CD4-positive, CD25-positive, alpha-beta regulatory T cell (primary cell): Measurements from ENCODE around the gene FAM50A. TPM values are rescaled to one million over a fixed set of nuclear protein-coding genes. Genes with fewer than 3 reads are reported as not detected.
A peak's percentile ranks its signal among the peaks of the same experiment; 100 is the strongest.

ENCODE experiments used
- ATAC-seq, 2 donors: fragments of 150-1000 bp; cut with Tn5 transposase; one replicate each; pipeline ENCODE4 v1.10.0; 2021; ENCODE audit warnings: low read depth in 2 of 2, moderate number of reproducible peaks in 2 of 2, moderate library complexity in 1 of 2
- DNase-seq, 3 donors: peaks; one replicate each; pipeline versions ENCODE4 v3.0.0 to v3.0.0-alpha.2; 2012 to 2022; ENCODE audit warnings: mixed read lengths in 1 of 3
- H3K27ac ChIP-seq: one replicate; pipeline ENCODE4 v1.7.0; 2013; ENCODE audit warnings: mild to moderate bottlenecking, low read length; ENCODE audit not compliant: insufficient read depth, poor library complexity, severe bottlenecking
- H3K27me3 ChIP-seq: one replicate; pipeline ENCODE4 v1.7.0; 2013; ENCODE audit warnings: low read length; ENCODE audit not compliant: control insufficient read depth, insufficient read depth
- H3K36me3 ChIP-seq: one replicate; pipeline ENCODE4 v1.7.0; 2013; ENCODE audit warnings: mild to moderate bottlenecking, low read length, moderate library complexity; ENCODE audit not compliant: control insufficient read depth, insufficient read depth
- H3K4me1 ChIP-seq: 2 replicates; pipeline ENCODE4 v1.7.0; 2013; ENCODE audit warnings: mild to moderate bottlenecking, low read length; ENCODE audit not compliant: insufficient read depth, control insufficient read depth, poor library complexity, severe bottlenecking
- H3K4me3 ChIP-seq: one replicate; pipeline ENCODE4 v1.7.0; 2013; ENCODE audit warnings: low read depth, mild to moderate bottlenecking, low read length, moderate library complexity
- H3K9me3 ChIP-seq, 2 experiments: 1 replicate in 1 of 2; 2 replicates in 1 of 2; pipeline ENCODE4 v1.7.0; 2013; ENCODE audit warnings: low read length in 2 of 2, mild to moderate bottlenecking in 1 of 2, moderate library complexity in 1 of 2; ENCODE audit not compliant: control insufficient read depth in 2 of 2
- H3K27ac Mint-ChIP-seq, 3 donors: one replicate each; pipeline ENCODE4 v1.8.0; 2020 to 2022; ENCODE audit warnings: mild to moderate bottlenecking in 3 of 3, mixed read lengths in 3 of 3, moderate library complexity in 2 of 3
- H3K27me3 Mint-ChIP-seq: one replicate; pipeline ENCODE4 v1.8.0; 2022; ENCODE audit warnings: mild to moderate bottlenecking, mixed read lengths
- H3K36me3 Mint-ChIP-seq: one replicate; pipeline ENCODE4 v1.8.0; 2020; ENCODE audit warnings: mixed read lengths
- H3K4me1 Mint-ChIP-seq, 4 donors: one replicate each; pipeline ENCODE4 v1.8.0; 2020 to 2022; ENCODE audit warnings: mixed read lengths in 4 of 4, mild to moderate bottlenecking in 1 of 4
- H3K4me3 Mint-ChIP-seq, 4 donors: one replicate each; pipeline ENCODE4 v1.8.0; 2020 to 2022; ENCODE audit warnings: mild to moderate bottlenecking in 4 of 4, mixed read lengths in 4 of 4, moderate library complexity in 3 of 4
- H3K9me3 Mint-ChIP-seq, 7 donors: one replicate each; pipeline ENCODE4 v1.8.0; 2020 to 2022; ENCODE audit warnings: mixed read lengths in 7 of 7, mild to moderate bottlenecking in 3 of 7, moderate library complexity in 2 of 7
- polyA plus RNA-seq, 4 donors: library from polyadenylated mRNA; unstranded; fragments of 300-500 nt; fragmentation: Illumina TruSeq; gene quantifications; one replicate each; pipeline ENCODE4 v1.2.3, GENCODE V29; 2021
- total RNA-seq: library from RNA; stranded (reverse); gene quantifications from one replicate; pipeline ENCODE4 v1.2.3, GENCODE V29; 2022

The FAM50A gene
- total and polyA plus RNA-seq, 5 donors from 2014 or later = 33.7 to 55.1 (median 39.5) TPM

GRCh38 chrX:154437971-154438893 lies 5.7 kb upstream of the FAM50A start:
- peak overlapping the region; percentile 55 to 93 (median 88) for H3K4me3 Mint-ChIP-seq
- peaks cover 44% of the 10 kb centered on the region for H3K4me1 ChIP-seq
- DNase-seq = no peak
- peaks cover 0 to 2% (median 0%) of the 10 kb centered on the region in 7 donors for H3K9me3 Mint-ChIP-seq
- peaks cover 18% of the 10 kb centered on the region for H3K36me3 ChIP-seq
- H3K36me3 Mint-ChIP-seq = peaks cover 7% of the 10 kb centered on the region
- H3K27me3 ChIP-seq = no peaks in the 10 kb centered on the region
- H3K4me3 ChIP-seq = peak overlapping the region; percentile 65
- peak overlapping the region; percentile 86 to 91 (median 86) for H3K27ac Mint-ChIP-seq
- no peaks in the 10 kb centered on the region for H3K27me3 Mint-ChIP-seq
- H3K9me3 ChIP-seq = no peaks in the 10 kb centered on the region
- H3K4me1 Mint-ChIP-seq = peaks cover 0 to 43% (median 12%) of the 10 kb centered on the region in 4 donors
- H3K27ac ChIP-seq = peak overlapping the region; percentile 33
- ATAC-seq = no peak

- Mint-ChIP-seq H3K36me3 (peaks cover 4% of the 10 kb centered on the region), H3K27ac (no peak overlapping the region), H3K27me3 (no peaks in the 10 kb centered on the region), H3K9me3 (peaks cover 0 to 2% (median 0%) of the 10 kb centered on the region in 7 donors), H3K4me3 (peak overlapping the region in 2 of 4 donors; percentile 43 to 61), H3K4me1 (peaks cover 0 to 48% (median 12%) of the 10 kb centered on the region in 4 donors)
- H3K4me3 ChIP-seq = no peak overlapping the region
- H3K36me3 ChIP-seq = peaks cover 17% of the 10 kb centered on the region
- no peak for ATAC-seq
- peaks cover 55% of the 10 kb centered on the region for H3K4me1 ChIP-seq
- no peak overlapping the region for H3K27ac ChIP-seq
- no peak for DNase-seq
- no peaks in the 10 kb centered on the region for H3K9me3 ChIP-seq
- no peaks in the 10 kb centered on the region for H3K27me3 ChIP-seq
These were observed 4.1 kb upstream of the FAM50A start for GRCh38 chrX:154439841-154440240.

GRCh38 chrX:154440623-154441357 lies 3.2 kb upstream of the FAM50A start:
- Mint-ChIP-seq H3K27me3 (no peaks in the 10 kb centered on the region), H3K4me1 (peaks cover 0 to 50% (median 12%) of the 10 kb centered on the region in 4 donors), H3K27ac (no peak overlapping the region), H3K36me3 (peaks cover 4% of the 10 kb centered on the region), H3K4me3 (peak overlapping the region in 3 of 4 donors; percentile 39 to 81 (median 61)), H3K9me3 (peaks cover 0 to 2% (median 0%) of the 10 kb centered on the region in 7 donors)
- H3K4me1 ChIP-seq = peaks cover 59% of the 10 kb centered on the region
- no peak overlapping the region for H3K4me3 ChIP-seq
- peak overlapping the region; percentile 47 for H3K27ac ChIP-seq
- ATAC-seq = no peak
- DNase-seq = no peak
- H3K9me3 ChIP-seq = no peaks in the 10 kb centered on the region
- no peaks in the 10 kb centered on the region for H3K27me3 ChIP-seq
- H3K36me3 ChIP-seq = peaks cover 12% of the 10 kb centered on the region

- Histone ChIP-seq H3K4me1 (peaks cover 55% of the 10 kb centered on the region), H3K36me3 (peaks cover 12% of the 10 kb centered on the region), H3K4me3 (no peak overlapping the region), H3K9me3 (no peaks in the 10 kb centered on the region), H3K27me3 (no peaks in the 10 kb centered on the region), H3K27ac (peak overlapping the region; percentile 47)
- DNase-seq (peak in 1 of 3 donors; percentile 46), ATAC-seq (no peak)
- H3K4me3 Mint-ChIP-seq = peak overlapping the region in 3 of 4 donors; percentile 69 to 81 (median 69)
- H3K27me3 Mint-ChIP-seq = no peaks in the 10 kb centered on the region
- peaks cover 0 to 46% (median 10%) of the 10 kb centered on the region in 4 donors for H3K4me1 Mint-ChIP-seq
- peaks cover 0 to 2% (median 0%) of the 10 kb centered on the region in 7 donors for H3K9me3 Mint-ChIP-seq
- peaks cover 7% of the 10 kb centered on the region for H3K36me3 Mint-ChIP-seq
- H3K27ac Mint-ChIP-seq = peak overlapping the region; percentile 52 to 75 (median 56)
These were observed 2.4 kb upstream of the FAM50A start for GRCh38 chrX:154441564-154441963.

GRCh38 chrX:154441984-154442707 lies 1.8 kb upstream of the FAM50A start:
- Mint-ChIP-seq H3K4me3 (peak overlapping the region in 3 of 4 donors; percentile 69 to 81 (median 69)), H3K9me3 (peaks cover 0 to 2% (median 0%) of the 10 kb centered on the region in 7 donors), H3K27me3 (no peaks in the 10 kb centered on the region), H3K36me3 (peaks cover 7% of the 10 kb centered on the region), H3K27ac (peak overlapping the region; percentile 52 to 75 (median 56)), H3K4me1 (peaks cover 0 to 46% (median 10%) of the 10 kb centered on the region in 4 donors)
- H3K27ac ChIP-seq = peak overlapping the region; percentile 73
- DNase-seq = no peak
- ATAC-seq = no peak
- peaks cover 12% of the 10 kb centered on the region for H3K36me3 ChIP-seq
- H3K4me1 ChIP-seq = peaks cover 55% of the 10 kb centered on the region
- H3K9me3 ChIP-seq = no peaks in the 10 kb centered on the region
- no peaks in the 10 kb centered on the region for H3K27me3 ChIP-seq
- H3K4me3 ChIP-seq = no peak overlapping the region

- DNase-seq (no peak), ATAC-seq (no peak)
- Histone ChIP-seq H3K4me1 (peaks cover 44% of the 10 kb centered on the region), H3K36me3 (peaks cover 14% of the 10 kb centered on the region), H3K4me3 (no peak overlapping the region), H3K27ac (peak overlapping the region; percentile 73), H3K27me3 (no peaks in the 10 kb centered on the region), H3K9me3 (no peaks in the 10 kb centered on the region)
- Mint-ChIP-seq H3K36me3 (peaks cover 7% of the 10 kb centered on the region), H3K9me3 (no peaks in the 10 kb centered on the region), H3K4me3 (peak overlapping the region; percentile 70 to 88 (median 73)), H3K27ac (peak overlapping the region; percentile 65 to 93 (median 83)), H3K27me3 (no peaks in the 10 kb centered on the region), H3K4me1 (peaks cover 0 to 44% (median 10%) of the 10 kb centered on the region in 4 donors)
These were observed 446 bp upstream of the FAM50A start for GRCh38 chrX:154443479-154443910.

- Mint-ChIP-seq H3K36me3 (peaks cover 7% of the 10 kb centered on the region), H3K4me1 (peaks cover 0 to 40% (median 10%) of the 10 kb centered on the region in 4 donors), H3K4me3 (peak overlapping the region in 3 of 4 donors; percentile 4 to 61 (median 60)), H3K27ac (no peak overlapping the region), H3K9me3 (no peaks in the 10 kb centered on the region), H3K27me3 (no peaks in the 10 kb centered on the region)
- ATAC-seq (no peak), DNase-seq (no peak)
- Histone ChIP-seq H3K27me3 (no peaks in the 10 kb centered on the region), H3K9me3 (no peaks in the 10 kb centered on the region), H3K4me3 (no peak overlapping the region), H3K27ac (peak overlapping the region; percentile 73), H3K36me3 (peaks cover 18% of the 10 kb centered on the region), H3K4me1 (peaks cover 37% of the 10 kb centered on the region)
These were observed 860 bp downstream of the FAM50A start for GRCh38 chrX:154444755-154445246.
